Measurements from ENCODE around the gene YARS1. TPM values are rescaled to one million over a fixed set of nuclear protein-coding genes. Genes with fewer than 3 reads are reported as not detected.

The YARS1 gene
- polyA plus RNA-seq (2013, experiment 1 of 2), result 217 TPM
- polyA plus RNA-seq (2013, experiment 2 of 2), result 220 TPM

- peaks cover 13% of the 10 kb centered on the region for H3K4me1 ChIP-seq (ENCODE audit: control insufficient read depth, low read depth, low read length)
- peaks cover 2% of the 10 kb centered on the region for H3K79me1 ChIP-seq (ENCODE audit: low read length)
- H4K8ac ChIP-seq (ENCODE audit: low read depth, low read length), result no peak within 1 kb of the TSS
- peak within 1 kb of the TSS; percentile 96 for H3K18ac ChIP-seq (ENCODE audit: low read length)
- peak within 1 kb of the TSS; percentile 100 for H3K4ac ChIP-seq (ENCODE audit: low read depth, low read length)
- peak within 1 kb of the TSS; percentile 52 for H2AK5ac ChIP-seq (ENCODE audit: low read length)
- peak within 1 kb of the TSS; percentile 97 for H3K56ac ChIP-seq (ENCODE audit: low read length)
- H3K4me2 ChIP-seq (ENCODE audit: low read length), result peak within 1 kb of the TSS; percentile 95
- peak within 1 kb of the TSS; percentile 62 for H3K4me3 ChIP-seq (ENCODE audit: low read length)
- peaks cover 58% of the 10 kb centered on the region for H3K79me2 ChIP-seq (ENCODE audit: control insufficient read depth, insufficient read depth, low read length)
- peak; percentile 99 for DNase-seq
- H4K5ac ChIP-seq (ENCODE audit: low read length), result peak within 1 kb of the TSS; percentile 92
- peak within 1 kb of the TSS; percentile 93 for H3K9ac ChIP-seq (ENCODE audit: low read length)
- WGBS (ENCODE audit: extremely low coverage, insufficient coverage, low lambda C conversion rate), result no CpG with 5 or more reads among the region's 55 CpGs
- H2BK5ac ChIP-seq (ENCODE audit: low read length), result peak within 1 kb of the TSS; percentile 85
- peak within 1 kb of the TSS; percentile 99 for H3K27ac ChIP-seq (ENCODE audit: low read depth, low read length)
- peak within 1 kb of the TSS; percentile 39 for H2BK15ac ChIP-seq (replicated peaks; ENCODE audit: low read depth)
- peak within 1 kb of the TSS; percentile 82 for H2BK120ac ChIP-seq (ENCODE audit: low read depth, low read length)
- no peaks in the 10 kb centered on the region for H3K36me3 ChIP-seq (ENCODE audit: control insufficient read depth, insufficient read depth, low read length)
- H3K23ac ChIP-seq (ENCODE audit: low read length), result peak within 1 kb of the TSS; percentile 55
- no peaks in the 10 kb centered on the region for H3K27me3 ChIP-seq (ENCODE audit: insufficient read depth, low read length, poor library complexity)
These were observed at the start of gene YARS1, which contains the start of gene S100PBP for GRCh38 chr1:32817159-32817814. Gene YARS1, minus strand, starts transcription at chr1:32817358. Its CDS starts 114 bp downstream, at chr1:32817244. Gene S100PBP, plus strand, starts transcription at chr1:32817653. Its CDS starts 8,447 bp downstream, at chr1:32826100.

- WGBS (ENCODE audit: extremely low coverage, insufficient coverage, low lambda C conversion rate), result no CpG with 5 or more reads among the region's 3 CpGs
- Histone ChIP-seq H3K79me2 (ENCODE audit: control insufficient read depth, insufficient read depth, low read length) (no peaks in the 10 kb centered on the region), H3K79me1 (ENCODE audit: low read length) (no peaks in the 10 kb centered on the region), H3K27me3 (ENCODE audit: insufficient read depth, low read length, poor library complexity) (no peaks in the 10 kb centered on the region), H3K4me3 (ENCODE audit: low read length) (no peak overlapping the region), H3K27ac (ENCODE audit: low read depth, low read length) (no peak overlapping the region), H3K18ac (ENCODE audit: low read length) (no peak overlapping the region), H2BK15ac (replicated peaks; ENCODE audit: low read depth) (no peak overlapping the region), H4K8ac (ENCODE audit: low read depth, low read length) (no peak overlapping the region), H3K4me1 (ENCODE audit: control insufficient read depth, low read depth, low read length) (no peaks in the 10 kb centered on the region), H3K56ac (ENCODE audit: low read length) (no peak overlapping the region), H3K36me3 (ENCODE audit: control insufficient read depth, insufficient read depth, low read length) (no peaks in the 10 kb centered on the region), H3K9ac (ENCODE audit: low read length) (no peak overlapping the region), H3K4me2 (ENCODE audit: low read length) (no peak overlapping the region), H3K4ac (ENCODE audit: low read depth, low read length) (no peak overlapping the region), H2BK5ac (ENCODE audit: low read length) (no peak overlapping the region), H2AK5ac (ENCODE audit: low read length) (no peak overlapping the region), H3K23ac (ENCODE audit: low read length) (no peak overlapping the region), H2BK120ac (ENCODE audit: low read depth, low read length) (no peak overlapping the region), H4K5ac (ENCODE audit: low read length) (no peak overlapping the region)
- no peak for DNase-seq
These were observed 48.7 kb upstream of the YARS1 start for GRCh38 chr1:32865639-32866405.

- H2BK5ac ChIP-seq (ENCODE audit: low read length), result no peak overlapping the region
- no peak overlapping the region for H3K9ac ChIP-seq (ENCODE audit: low read length)
- no peak overlapping the region for H3K4ac ChIP-seq (ENCODE audit: low read depth, low read length)
- H3K18ac ChIP-seq (ENCODE audit: low read length), result no peak overlapping the region
- H3K4me2 ChIP-seq (ENCODE audit: low read length), result no peak overlapping the region
- no peak overlapping the region for H3K56ac ChIP-seq (ENCODE audit: low read length)
- no peaks in the 10 kb centered on the region for H3K79me2 ChIP-seq (ENCODE audit: control insufficient read depth, insufficient read depth, low read length)
- no peak overlapping the region for H2BK15ac ChIP-seq (replicated peaks; ENCODE audit: low read depth)
- H2BK120ac ChIP-seq (ENCODE audit: low read depth, low read length), result no peak overlapping the region
- no CpG with 5 or more reads among the region's 8 CpGs for WGBS (ENCODE audit: extremely low coverage, insufficient coverage, low lambda C conversion rate)
- H4K5ac ChIP-seq (ENCODE audit: low read length), result no peak overlapping the region
- H3K27ac ChIP-seq (ENCODE audit: low read depth, low read length), result no peak overlapping the region
- H3K79me1 ChIP-seq (ENCODE audit: low read length), result no peaks in the 10 kb centered on the region
- H2AK5ac ChIP-seq (ENCODE audit: low read length), result no peak overlapping the region
- DNase-seq, result no peak
- H3K36me3 ChIP-seq (ENCODE audit: control insufficient read depth, insufficient read depth, low read length), result no peaks in the 10 kb centered on the region
- no peak overlapping the region for H3K23ac ChIP-seq (ENCODE audit: low read length)
- H3K27me3 ChIP-seq (ENCODE audit: insufficient read depth, low read length, poor library complexity), result no peaks in the 10 kb centered on the region
- no peak overlapping the region for H3K4me3 ChIP-seq (ENCODE audit: low read length)
- H3K4me1 ChIP-seq (ENCODE audit: control insufficient read depth, low read depth, low read length), result no peaks in the 10 kb centered on the region
- no peak overlapping the region for H4K8ac ChIP-seq (ENCODE audit: low read depth, low read length)
These were observed 47.3 kb upstream of the YARS1 start for GRCh38 chr1:32864375-32865019.

- H3K27me3 ChIP-seq (ENCODE audit: insufficient read depth, low read length, poor library complexity), result no peaks in the 10 kb centered on the region
- H3K4me2 ChIP-seq (ENCODE audit: low read length), result no peak overlapping the region
- DNase-seq, result no peak
- no peak overlapping the region for H3K56ac ChIP-seq (ENCODE audit: low read length)
- no peak overlapping the region for H2AK5ac ChIP-seq (ENCODE audit: low read length)
- no peak overlapping the region for H2BK15ac ChIP-seq (replicated peaks; ENCODE audit: low read depth)
- H4K5ac ChIP-seq (ENCODE audit: low read length), result no peak overlapping the region
- no peak overlapping the region for H3K9ac ChIP-seq (ENCODE audit: low read length)
- H3K4me1 ChIP-seq (ENCODE audit: control insufficient read depth, low read depth, low read length), result no peaks in the 10 kb centered on the region
- no peak overlapping the region for H3K4ac ChIP-seq (ENCODE audit: low read depth, low read length)
- WGBS (ENCODE audit: extremely low coverage, insufficient coverage, low lambda C conversion rate), result no CpG with 5 or more reads among the region's 1 CpG
- no peak overlapping the region for H4K8ac ChIP-seq (ENCODE audit: low read depth, low read length)
- no peak overlapping the region for H3K4me3 ChIP-seq (ENCODE audit: low read length)
- no peaks in the 10 kb centered on the region for H3K79me2 ChIP-seq (ENCODE audit: control insufficient read depth, insufficient read depth, low read length)
- no peaks in the 10 kb centered on the region for H3K79me1 ChIP-seq (ENCODE audit: low read length)
- H3K36me3 ChIP-seq (ENCODE audit: control insufficient read depth, insufficient read depth, low read length), result no peaks in the 10 kb centered on the region
- H3K23ac ChIP-seq (ENCODE audit: low read length), result no peak overlapping the region
- H3K18ac ChIP-seq (ENCODE audit: low read length), result no peak overlapping the region
- no peak overlapping the region for H2BK5ac ChIP-seq (ENCODE audit: low read length)
- no peak overlapping the region for H3K27ac ChIP-seq (ENCODE audit: low read depth, low read length)
- no peak overlapping the region for H2BK120ac ChIP-seq (ENCODE audit: low read depth, low read length)
These were observed 46.7 kb upstream of the YARS1 start for GRCh38 chr1:32863881-32864245.

GRCh38 chr1:32863218-32863880 is 46.2 kb upstream of the YARS1 start:
- H3K79me1 ChIP-seq (ENCODE audit: low read length), result no peaks in the 10 kb centered on the region
- H3K4me1 ChIP-seq (ENCODE audit: control insufficient read depth, low read depth, low read length), result no peaks in the 10 kb centered on the region
- no peak overlapping the region for H3K4ac ChIP-seq (ENCODE audit: low read depth, low read length)
- H3K18ac ChIP-seq (ENCODE audit: low read length), result no peak overlapping the region
- no peaks in the 10 kb centered on the region for H3K27me3 ChIP-seq (ENCODE audit: insufficient read depth, low read length, poor library complexity)
- no peaks in the 10 kb centered on the region for H3K79me2 ChIP-seq (ENCODE audit: control insufficient read depth, insufficient read depth, low read length)
- H3K9ac ChIP-seq (ENCODE audit: low read length), result no peak overlapping the region
- no peak overlapping the region for H2BK15ac ChIP-seq (replicated peaks; ENCODE audit: low read depth)
- DNase-seq, result no peak
- no peak overlapping the region for H4K5ac ChIP-seq (ENCODE audit: low read length)
- no peak overlapping the region for H3K27ac ChIP-seq (ENCODE audit: low read depth, low read length)
- no peak overlapping the region for H2AK5ac ChIP-seq (ENCODE audit: low read length)
- no peak overlapping the region for H3K4me3 ChIP-seq (ENCODE audit: low read length)
- H2BK5ac ChIP-seq (ENCODE audit: low read length), result no peak overlapping the region
- no peak overlapping the region for H4K8ac ChIP-seq (ENCODE audit: low read depth, low read length)
- H3K23ac ChIP-seq (ENCODE audit: low read length), result no peak overlapping the region
- no peak overlapping the region for H3K4me2 ChIP-seq (ENCODE audit: low read length)
- H3K36me3 ChIP-seq (ENCODE audit: control insufficient read depth, insufficient read depth, low read length), result no peaks in the 10 kb centered on the region
- no peak overlapping the region for H3K56ac ChIP-seq (ENCODE audit: low read length)
- WGBS (ENCODE audit: extremely low coverage, insufficient coverage, low lambda C conversion rate), result no CpG with 5 or more reads among the region's 4 CpGs
- H2BK120ac ChIP-seq (ENCODE audit: low read depth, low read length), result no peak overlapping the region

All from mesendoderm (in vitro differentiated cells).